HepG2 (cell line): ENCODE results near the gene WDFY1. TPM values are rescaled to one million over a fixed set of nuclear protein-coding genes. Genes with fewer than 3 reads are reported as not detected.
A peak's percentile ranks its signal among the peaks of the same experiment; 100 is the strongest.

Experiments used
- CBFB ChIP-seq: sonication (generic); formaldehyde crosslinking; IDR thresholded peaks from 2 replicates; pipeline ENCODE4 v1.4.0; 2020; ENCODE audit warnings: missing genetic modification reagents
- FOXK1 ChIP-seq: sonication (generic); formaldehyde crosslinking; IDR thresholded peaks from 2 replicates; pipeline ENCODE4 v1.4.0; 2020; ENCODE audit warnings: low read depth, missing genetic modification reagents, borderline replicate concordance
- GPBP1L1 ChIP-seq: sonication (generic); formaldehyde crosslinking; IDR thresholded peaks from 2 replicates; pipeline ENCODE4 v1.5.0; 2020; ENCODE audit warnings: mild to moderate bottlenecking, missing genetic modification reagents
- HMG20A ChIP-seq: IDR thresholded peaks from 2 replicates; pipeline ENCODE4 v1.6.1; 2016; ENCODE audit warnings: borderline replicate concordance
- HNF4A ChIP-seq: sonication (generic); formaldehyde crosslinking; IDR thresholded peaks from 2 replicates; pipeline ENCODE4 v1.4.0; 2020; ENCODE audit warnings: missing genetic modification reagents
- IRF9 ChIP-seq: sonication (generic); formaldehyde crosslinking; IDR thresholded peaks from 2 replicates; pipeline ENCODE4 v1.8.0; 2022; ENCODE audit warnings: missing genetic modification reagents, mild to moderate bottlenecking, borderline replicate concordance
- KMT2B ChIP-seq: IDR thresholded peaks from 2 replicates; pipeline ENCODE4 v1.6.1; 2016; ENCODE audit warnings: missing genetic modification reagents, missing compliant biosample characterization
- MED1 ChIP-seq: sonication (generic); formaldehyde crosslinking; IDR thresholded peaks from 2 replicates; pipeline ENCODE4 v1.4.0; 2020; ENCODE audit warnings: missing genetic modification reagents
- RARG ChIP-seq: sonication (generic); formaldehyde crosslinking; IDR thresholded peaks from 2 replicates; pipeline ENCODE4 v1.4.0; 2020; ENCODE audit warnings: low read depth, mild to moderate bottlenecking, missing genetic modification reagents
- SALL1 ChIP-seq: sonication (generic); formaldehyde crosslinking; IDR thresholded peaks from 2 replicates; pipeline ENCODE4 v1.8.0; 2022; ENCODE audit warnings: mild to moderate bottlenecking, missing genetic modification reagents
- SETDB1 ChIP-seq: sonication (generic); formaldehyde crosslinking; IDR thresholded peaks from 2 replicates; pipeline ENCODE4 v1.5.1; 2020; ENCODE audit warnings: missing genetic modification reagents, mild to moderate bottlenecking, borderline replicate concordance
- SRSF9 ChIP-seq: fragments of 200-400 bp; formaldehyde crosslinking; IDR thresholded peaks from 2 replicates; pipeline ENCODE4 v1.6.1; 2018; ENCODE audit warnings: borderline replicate concordance, mild to moderate bottlenecking, low read depth, low read length; ENCODE audit not compliant: insufficient read depth, poor library complexity, severe bottlenecking
- THAP7 ChIP-seq: sonication (generic); formaldehyde crosslinking; IDR thresholded peaks from 2 replicates; pipeline ENCODE4 v1.8.1; 2023; ENCODE audit warnings: mild to moderate bottlenecking, missing genetic modification reagents
- ZNF143 ChIP-seq: sonication (generic); formaldehyde crosslinking; IDR thresholded peaks from 2 replicates; pipeline ENCODE4 v1.4.0; 2020; ENCODE audit warnings: missing genetic modification reagents
- ZNF292 ChIP-seq: sonication (generic); formaldehyde crosslinking; IDR thresholded peaks from 2 replicates; pipeline ENCODE4 v1.8.1; 2022; ENCODE audit warnings: mild to moderate bottlenecking, low read depth, missing genetic modification reagents, borderline replicate concordance
- ZNF484 ChIP-seq: sonication (generic); formaldehyde crosslinking; IDR thresholded peaks from 2 replicates; pipeline ENCODE4 v1.5.1; 2020; ENCODE audit warnings: mild to moderate bottlenecking, low read depth, missing genetic modification reagents, borderline replicate concordance
- ZNF503 ChIP-seq: sonication (generic); formaldehyde crosslinking; IDR thresholded peaks from 2 replicates; pipeline ENCODE4 v1.4.0; 2020; ENCODE audit warnings: missing genetic modification reagents
- ZNF576 ChIP-seq: sonication (generic); formaldehyde crosslinking; IDR thresholded peaks from 2 replicates; pipeline ENCODE4 v1.4.0; 2020; ENCODE audit warnings: mild to moderate bottlenecking, missing genetic modification reagents
- ZNF580 ChIP-seq: IDR thresholded peaks from 2 replicates; pipeline ENCODE4 v1.6.1; 2016; ENCODE audit warnings: low read depth, borderline replicate concordance
- ZNF652 ChIP-seq: IDR thresholded peaks from 2 replicates; pipeline ENCODE4 v1.6.1; 2016; ENCODE audit warnings: low read depth, borderline replicate concordance
- ZNF724P ChIP-seq: sonication (generic); formaldehyde crosslinking; IDR thresholded peaks from 2 replicates; pipeline ENCODE4 v1.8.0; 2022; ENCODE audit warnings: missing genetic modification reagents, borderline replicate concordance
- ZSCAN30 ChIP-seq: sonication (generic); formaldehyde crosslinking; IDR thresholded peaks from 2 replicates; pipeline ENCODE4 v1.5.0; 2020; ENCODE audit warnings: mild to moderate bottlenecking, missing genetic modification reagents
- polyA plus RNA-seq, 8 experiments: library from polyadenylated mRNA; depleted of rRNA in 3 of 8; stranded (reverse) in 7 of 8; unstranded in 1 of 8; fragments of >200 nt; fragmentation: Illumina TruSeq in 4 of 8; extraction: Trizol in 4 of 8; gene quantifications; 2 replicates each; pipeline versions ENCODE4 v1.2.1 to v1.2.3, GENCODE V29; 2011 to 2016; ENCODE audit warnings: low read depth in 4 of 8, missing spikeins in 1 of 8, mixed read lengths in 1 of 8; ENCODE audit not compliant: insufficient read depth in 1 of 8
- total RNA-seq, 5 experiments: library from RNA; depleted of rRNA; stranded (reverse); fragments of >200 nt; fragmentation: Illumina TruSeq; extraction: Trizol; gene quantifications; 2 replicates each; pipeline ENCODE4 v1.2.3, GENCODE V29; 2016; ENCODE audit warnings: low read depth in 1 of 5

Gene WDFY1
- total and polyA plus RNA-seq, 2 of the 13 experiments (the other 11 are each of a cell fraction or from before 2014, with no cell fraction given) = 77.0 to 78.4 TPM

- no peak for TF ChIP-seq IRF9
- no peak for TF ChIP-seq ZNF143 (CRISPR knock-in tag)
- no peak for TF ChIP-seq RARG (CRISPR knock-in tag)
- no peak for TF ChIP-seq FOXK1 (CRISPR knock-in tag)
- TF ChIP-seq GPBP1L1 (CRISPR knock-in tag) = no peak
- no peak; the same call in 1 of the 2 replicates for TF ChIP-seq ZNF652
- TF ChIP-seq ZNF576 (CRISPR knock-in tag) = no peak
- TF ChIP-seq SETDB1 (CRISPR knock-in tag) = no peak
- no peak for TF ChIP-seq ZNF580
- TF ChIP-seq SRSF9 = no peak
- TF ChIP-seq HNF4A (CRISPR knock-in tag) = peak; percentile 40; the same call in 1 of the 2 replicates
- TF ChIP-seq ZNF484 (CRISPR knock-in tag) = no peak
- TF ChIP-seq ZNF724P = no peak
- no peak for TF ChIP-seq CBFB
- TF ChIP-seq ZSCAN30 = no peak
- TF ChIP-seq THAP7 (CRISPR knock-in tag) = no peak
- TF ChIP-seq SALL1 (CRISPR knock-in tag) = peak; percentile 82
- peak; percentile 60; the same call in 1 of the 2 replicates for TF ChIP-seq HMG20A
- TF ChIP-seq ZNF503 (CRISPR knock-in tag) = no peak
- TF ChIP-seq ZNF292 (CRISPR knock-in tag) = peak; percentile 73; the same call in 1 of the 2 replicates
- no peak; the same call in 1 of the 2 replicates for TF ChIP-seq MED1
- no peak for TF ChIP-seq KMT2B
Observed at GRCh38 chr2:223972656-223973102, 27.5 kb upstream of the WDFY1 start (continued).
